ENCODE results near the gene AGPAT2.

GRCh38 chr9:136687721-136688223, 515 bp upstream of the AGPAT2 start:
- TF ChIP-seq POLR2A (IDR thresholded peaks at IDR 0.05) = no peak
- TF ChIP-seq, protein P1, sequence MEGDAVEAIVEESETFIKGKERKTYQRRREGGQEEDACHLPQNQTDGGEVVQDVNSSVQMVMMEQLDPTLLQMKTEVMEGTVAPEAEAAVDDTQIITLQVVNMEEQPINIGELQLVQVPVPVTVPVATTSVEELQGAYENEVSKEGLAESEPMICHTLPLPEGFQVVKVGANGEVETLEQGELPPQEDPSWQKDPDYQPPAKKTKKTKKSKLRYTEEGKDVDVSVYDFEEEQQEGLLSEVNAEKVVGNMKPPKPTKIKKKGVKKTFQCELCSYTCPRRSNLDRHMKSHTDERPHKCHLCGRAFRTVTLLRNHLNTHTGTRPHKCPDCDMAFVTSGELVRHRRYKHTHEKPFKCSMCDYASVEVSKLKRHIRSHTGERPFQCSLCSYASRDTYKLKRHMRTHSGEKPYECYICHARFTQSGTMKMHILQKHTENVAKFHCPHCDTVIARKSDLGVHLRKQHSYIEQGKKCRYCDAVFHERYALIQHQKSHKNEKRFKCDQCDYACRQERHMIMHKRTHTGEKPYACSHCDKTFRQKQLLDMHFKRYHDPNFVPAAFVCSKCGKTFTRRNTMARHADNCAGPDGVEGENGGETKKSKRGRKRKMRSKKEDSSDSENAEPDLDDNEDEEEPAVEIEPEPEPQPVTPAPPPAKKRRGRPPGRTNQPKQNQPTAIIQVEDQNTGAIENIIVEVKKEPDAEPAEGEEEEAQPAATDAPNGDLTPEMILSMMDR (IDR thresholded peaks at IDR 0.05) = no peak
- TF ChIP-seq POLR2AphosphoS5 (IDR thresholded peaks at IDR 0.05) = peak in 1 of 2 donors; percentile 24
- TF ChIP-seq EP300 (IDR thresholded peaks at IDR 0.05) = no peak
